ENCODE measurements around the gene CPEB4.

CPEB4 gene

DNA sequence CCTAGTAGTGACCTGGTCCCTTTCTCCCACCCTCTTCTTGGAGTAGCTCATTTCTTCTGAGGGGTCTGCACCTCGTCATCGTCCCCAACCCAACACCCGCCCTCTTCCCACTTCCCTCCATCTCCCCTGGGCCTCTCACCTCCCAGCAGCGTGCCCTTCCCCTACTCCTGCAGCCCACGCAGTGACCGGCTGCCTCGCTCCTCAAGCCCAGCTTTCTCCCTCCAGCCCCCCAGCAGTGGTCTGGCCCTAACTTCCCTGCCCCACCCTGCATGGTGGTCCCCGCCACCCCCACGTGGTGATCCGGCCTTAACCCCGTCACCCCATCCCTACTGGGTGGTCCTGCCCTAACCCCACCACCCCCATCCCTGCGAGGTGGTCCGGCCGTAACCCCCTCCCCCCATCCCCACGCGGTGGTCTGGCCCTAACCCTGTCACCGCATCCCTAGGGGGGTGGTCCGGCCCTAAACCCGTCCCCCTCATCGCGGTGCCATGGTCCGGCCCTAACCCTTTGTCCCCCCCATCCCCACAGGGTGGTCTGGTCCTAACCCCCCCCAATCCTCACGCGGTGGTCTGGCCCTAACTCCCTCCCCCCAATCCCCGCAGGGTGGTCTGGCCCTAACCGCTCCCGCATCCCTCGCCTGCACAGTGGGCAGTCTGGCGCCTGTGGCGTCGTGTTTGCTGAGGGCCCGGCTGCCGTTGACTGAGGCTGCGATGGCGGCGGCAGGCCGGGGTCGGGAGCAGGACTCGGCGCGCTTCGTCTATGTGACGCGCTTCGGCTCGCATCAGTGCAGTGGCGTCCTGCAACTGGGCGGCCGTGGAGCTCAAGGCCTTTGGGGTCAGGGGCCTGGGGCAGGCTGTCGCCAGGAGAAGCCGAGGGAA is 100.6 kb downstream of the CPEB4 start, which contains the start of gene C5orf47:
Gene C5orf47, plus strand, starts transcription at position 617 of the 878 bp plus-strand sequence. Its CDS starts 94 bp downstream, at position 711.
- DNase-seq = no peak

GRCh38 chr5:173989432-173990082 is 101.4 kb downstream of the CPEB4 start:
- DNase-seq = no peak

- DNase-seq = no peak
These were observed 109.2 kb downstream of the CPEB4 start for GRCh38 chr5:173997331-173997730.

GRCh38 chr5:173998531-173998930 is 110.4 kb downstream of the CPEB4 start:
- DNase-seq = no peak

GRCh38 chr5:174000076-174000475 is 111.9 kb downstream of the CPEB4 start:
- DNase-seq = no peak

- DNase-seq = no peak
These were observed 115.6 kb downstream of the CPEB4 start for GRCh38 chr5:174003795-174004194.

GRCh38 chr5:174008922-174009321 is 120.8 kb downstream of the CPEB4 start:
- no peak for DNase-seq

DNA sequence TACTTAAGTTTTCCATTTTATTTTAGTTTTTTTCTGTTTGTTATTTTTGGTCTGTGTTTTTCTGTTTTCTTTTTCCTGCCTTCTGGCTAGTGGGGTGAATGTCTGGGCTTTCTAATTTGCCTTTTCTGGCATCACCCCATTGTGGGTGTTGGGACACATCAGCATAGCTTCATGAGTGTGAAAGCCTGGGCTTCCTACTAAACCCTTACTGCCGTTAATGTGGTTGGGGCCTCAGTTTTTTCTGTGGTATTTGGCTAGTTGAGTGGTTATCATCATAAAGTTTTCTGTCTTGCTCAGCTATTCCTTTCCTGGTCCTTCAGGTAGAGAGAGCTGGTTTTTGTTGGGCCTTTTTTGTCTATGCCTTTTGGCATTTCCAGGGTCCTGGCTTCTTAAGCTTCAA is 122.2 kb downstream of the CPEB4 start:
- DNase-seq = no peak

DNA sequence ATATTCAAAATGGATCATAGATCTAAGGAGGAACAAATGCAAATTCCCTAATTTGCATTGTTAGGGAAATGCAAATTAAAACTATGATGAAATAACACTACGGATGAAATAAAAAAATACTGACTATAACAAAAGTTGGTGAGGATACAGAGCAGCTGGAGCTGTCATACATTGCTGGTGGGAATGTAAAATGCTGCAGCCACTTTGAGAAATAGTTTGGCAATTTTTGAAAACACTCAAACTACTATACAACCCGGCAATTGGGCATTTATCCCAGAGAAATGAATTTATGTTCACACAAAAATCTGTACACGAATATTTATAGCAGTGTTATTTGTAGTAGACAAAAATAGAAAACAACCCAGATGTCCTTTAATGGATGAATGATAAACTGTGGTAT is 123.3 kb downstream of the CPEB4 start:
- DNase-seq = no peak

Data from NCI-H1092 (cell line).